ENCODE results near the gene VRK2.

VRK2 gene

DNA sequence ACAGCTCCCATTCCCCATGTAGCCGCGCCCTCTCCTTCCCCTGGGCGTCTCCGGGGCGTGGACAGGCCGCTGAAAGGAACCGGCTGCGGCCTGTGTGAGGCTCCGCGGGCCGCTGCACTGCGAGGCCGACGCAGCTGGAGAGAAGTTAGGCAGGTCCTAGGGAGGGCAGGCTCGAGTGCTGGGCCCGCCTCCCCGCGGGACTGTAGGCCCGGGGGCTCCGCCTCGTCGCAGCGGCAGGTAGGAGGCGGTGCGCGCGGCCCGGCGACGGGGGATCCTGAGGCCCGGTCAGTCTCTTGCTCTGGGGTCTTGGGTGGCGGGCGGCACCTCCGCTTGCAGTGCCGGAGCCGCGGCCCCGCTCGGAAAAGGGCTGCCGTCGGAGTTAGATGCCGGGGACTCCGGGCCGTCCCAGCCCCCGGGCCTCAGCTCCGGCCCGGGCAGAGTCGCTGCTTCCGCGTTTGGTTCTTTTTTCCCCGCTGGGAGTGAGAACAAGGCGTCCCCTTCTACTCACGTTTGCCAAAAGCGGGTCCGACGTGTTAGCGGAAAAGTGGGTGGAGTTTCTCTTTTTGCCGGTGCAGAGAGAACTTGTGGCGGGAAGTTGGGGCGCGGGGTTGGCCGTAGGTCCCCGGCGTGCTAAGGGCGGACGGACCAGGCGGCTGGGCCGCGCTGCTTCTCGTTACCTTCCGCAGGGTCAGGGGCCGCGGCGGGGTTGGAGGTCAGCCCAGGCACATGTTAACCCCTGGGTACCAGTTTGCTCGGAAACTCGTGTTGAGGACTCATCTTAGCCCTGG is at the start of gene VRK2:
VRK2 (plus strand) TSS at position 222 of the 788 bp plus-strand sequence. CDS start 2,026 bp downstream, outside the sequence.
- TF ChIP-seq GATA2 (IDR thresholded peaks at IDR 0.05; ENCODE audit: low read depth, low read length) (no peak), GATA3 (IDR thresholded peaks at IDR 0.05; ENCODE audit: low read depth, low read length) (no peak)

DNA sequence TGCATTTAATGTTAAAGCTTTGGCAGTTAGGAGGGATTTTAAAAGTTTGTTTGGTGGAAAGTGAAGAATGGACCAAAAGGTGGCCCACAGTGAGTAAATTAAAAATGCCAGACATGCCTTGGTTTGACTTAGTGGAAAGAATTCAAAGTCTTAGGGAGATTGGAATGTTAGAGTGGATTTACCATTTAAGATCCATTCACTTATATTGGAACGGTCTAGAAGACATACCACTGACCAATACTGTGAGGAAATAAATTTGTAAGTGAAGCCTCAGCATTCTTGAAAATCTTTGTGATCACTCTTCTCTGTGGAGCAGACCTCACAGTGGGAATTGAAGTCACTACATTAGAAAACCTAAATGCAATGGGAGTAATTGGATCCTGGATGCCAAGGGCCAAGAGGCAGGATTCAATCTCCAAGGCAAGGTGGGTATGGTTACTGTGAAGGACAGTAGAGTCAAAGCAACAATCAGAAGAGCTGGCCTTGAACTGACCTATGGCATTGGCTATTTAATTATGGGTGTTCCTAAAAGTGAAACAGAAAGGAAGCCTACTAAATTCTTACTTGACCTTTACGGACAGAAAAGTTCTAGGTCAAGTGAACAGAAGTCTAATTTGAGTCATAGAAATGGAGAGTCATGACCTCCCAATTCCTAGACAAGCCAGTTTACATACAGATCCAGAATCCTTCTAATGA is 40.2 kb upstream of the VRK2 start:
- TF ChIP-seq GATA3 (IDR thresholded peaks at IDR 0.05; ENCODE audit: low read depth, low read length) (no peak), GATA2 (IDR thresholded peaks at IDR 0.05; ENCODE audit: low read depth, low read length) (no peak)

DNA sequence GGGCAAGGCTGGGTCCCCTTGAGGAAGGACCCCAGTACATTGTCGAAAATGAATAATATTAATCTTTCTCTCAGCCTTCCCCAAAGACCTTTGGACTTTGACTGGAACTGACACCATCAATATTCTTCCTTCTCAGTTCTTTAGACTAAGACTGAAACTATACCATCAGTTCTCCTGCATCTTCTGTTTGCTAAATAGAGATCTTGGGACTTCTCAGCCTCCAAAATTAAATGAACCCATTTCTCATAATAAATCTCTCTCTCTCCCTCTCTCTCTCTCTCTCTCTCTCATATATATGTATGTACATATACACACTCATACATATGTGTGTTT is 39.7 kb upstream of the VRK2 start:
- TF ChIP-seq GATA2 (IDR thresholded peaks at IDR 0.05; ENCODE audit: low read depth, low read length) = no peak
- no peak for TF ChIP-seq GATA3 (IDR thresholded peaks at IDR 0.05; ENCODE audit: low read depth, low read length)

DNA sequence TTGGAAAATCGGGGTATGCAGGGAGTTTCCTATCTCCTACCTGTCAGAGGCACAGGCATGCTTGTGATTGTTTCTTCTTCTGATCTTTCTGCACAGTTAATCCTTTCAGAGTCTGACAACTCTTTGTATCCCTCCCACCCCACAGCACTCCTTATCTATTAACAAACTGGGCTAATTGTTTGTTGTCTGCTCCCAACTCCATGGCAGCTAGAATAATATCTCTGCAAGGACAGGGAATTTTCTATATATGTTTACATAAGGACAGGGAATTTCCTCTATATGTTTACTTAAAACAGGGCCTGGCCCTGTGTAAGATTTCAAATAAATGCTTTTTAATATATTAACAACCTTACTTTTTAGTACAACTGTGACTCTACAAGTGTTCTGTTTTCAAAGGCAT is 36.0 kb upstream of the VRK2 start:
- TF ChIP-seq GATA3 (IDR thresholded peaks at IDR 0.05; ENCODE audit: low read depth, low read length) = no peak
- TF ChIP-seq GATA2 (IDR thresholded peaks at IDR 0.05; ENCODE audit: low read depth, low read length) = no peak

DNA sequence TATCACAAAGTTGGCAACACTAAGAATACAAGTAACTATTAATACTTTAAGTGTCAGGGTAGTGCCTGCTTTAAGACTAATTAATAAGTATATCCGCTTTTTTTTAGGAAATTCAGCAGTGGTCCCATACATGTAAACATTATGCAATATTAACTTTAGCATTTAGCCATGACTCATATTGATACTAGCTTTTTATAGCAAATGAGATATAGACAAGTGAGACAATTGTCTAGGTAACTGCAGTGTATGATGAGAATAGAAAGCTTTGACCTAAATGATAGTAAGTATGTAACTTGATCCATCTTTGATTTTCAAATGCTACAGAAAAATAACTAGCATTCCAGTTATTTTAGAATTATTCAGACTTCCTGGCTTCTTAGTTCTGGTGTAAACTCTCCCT is 27.4 kb upstream of the VRK2 start:
- no peak for TF ChIP-seq GATA3 (IDR thresholded peaks at IDR 0.05; ENCODE audit: low read depth, low read length)
- TF ChIP-seq GATA2 (IDR thresholded peaks at IDR 0.05; ENCODE audit: low read depth, low read length) = no peak

DNA sequence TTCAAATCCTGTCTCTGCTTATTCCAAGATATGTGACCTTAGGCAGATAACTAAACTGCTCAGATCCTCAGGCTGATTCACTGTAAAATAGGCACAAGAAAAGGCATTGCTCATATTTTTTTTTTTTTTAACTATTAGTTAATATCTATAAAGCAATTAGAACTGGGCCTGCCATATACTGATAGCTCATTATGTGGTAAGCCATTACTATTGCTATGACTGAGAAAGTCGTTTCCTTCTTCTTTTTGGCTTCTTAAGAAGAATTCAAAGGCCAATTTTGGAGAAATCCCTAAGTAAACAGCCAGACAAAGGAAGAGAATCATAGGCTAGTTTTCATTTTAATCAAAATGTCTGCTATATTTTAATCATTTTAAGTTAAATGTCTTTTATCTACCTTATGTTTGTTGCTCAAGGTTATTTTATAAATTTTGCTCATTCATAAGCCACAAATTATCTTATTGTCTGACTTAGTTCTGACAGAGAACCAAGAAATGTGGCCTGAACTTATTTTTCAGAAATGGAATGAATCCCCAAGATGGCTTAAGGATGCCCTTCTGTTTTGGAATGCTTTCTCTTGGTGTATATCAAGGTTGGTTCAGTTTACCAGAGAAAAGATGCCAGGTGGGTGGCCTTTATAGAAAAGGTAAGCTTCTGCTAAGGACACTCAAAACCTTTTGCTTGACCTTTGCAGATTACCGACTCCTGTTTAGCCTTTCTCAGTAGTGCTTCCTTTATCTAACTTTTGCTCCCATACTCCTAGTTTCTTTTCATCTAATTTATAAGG is 21.3 kb upstream of the VRK2 start:
- TF ChIP-seq GATA3 (IDR thresholded peaks at IDR 0.05; ENCODE audit: low read depth, low read length) (no peak), GATA2 (IDR thresholded peaks at IDR 0.05; ENCODE audit: low read depth, low read length) (no peak)

DNA sequence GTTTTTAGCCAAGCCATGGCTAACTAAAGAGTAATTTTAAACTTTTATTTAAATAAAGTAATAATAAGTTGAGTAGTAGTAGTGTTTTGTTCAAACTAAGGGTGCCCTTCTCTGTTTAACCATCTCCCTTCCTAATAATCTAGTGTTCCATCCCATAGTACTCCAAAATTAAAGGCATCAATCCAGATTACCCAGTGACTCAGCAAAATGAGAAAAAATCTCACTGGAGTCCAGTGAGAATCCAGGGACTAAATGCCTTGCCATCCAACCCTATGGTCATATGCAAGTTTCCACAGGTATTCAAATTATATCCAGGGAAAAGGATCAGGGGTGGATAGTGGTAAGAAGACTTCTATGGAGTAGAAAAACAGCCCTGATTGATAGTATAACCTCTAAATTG is 19.6 kb upstream of the VRK2 start:
- TF ChIP-seq GATA2 (IDR thresholded peaks at IDR 0.05; ENCODE audit: low read depth, low read length) = no peak
- no peak for TF ChIP-seq GATA3 (IDR thresholded peaks at IDR 0.05; ENCODE audit: low read depth, low read length)

DNA sequence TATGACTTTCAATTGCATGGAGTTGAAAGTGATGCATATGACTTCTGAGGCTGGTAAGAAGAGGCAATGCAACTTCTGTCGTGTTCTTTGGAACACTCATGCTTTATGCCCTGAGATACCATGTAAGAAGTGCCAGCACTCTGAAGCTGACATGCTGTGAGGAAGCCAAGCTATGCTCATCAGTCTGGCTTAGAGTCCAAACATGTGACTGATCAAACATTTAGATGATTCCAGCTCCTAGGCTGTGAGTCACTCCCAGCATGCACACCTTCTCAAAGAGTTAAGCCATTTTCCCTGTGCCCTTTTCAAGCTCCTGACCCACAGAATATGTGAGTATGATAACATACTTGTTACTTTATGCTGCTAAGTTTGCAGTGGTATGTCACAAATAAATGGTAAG is 15.8 kb upstream of the VRK2 start:
- TF ChIP-seq GATA2 (IDR thresholded peaks at IDR 0.05; ENCODE audit: low read depth, low read length) (no peak), GATA3 (IDR thresholded peaks at IDR 0.05; ENCODE audit: low read depth, low read length) (no peak)

DNA sequence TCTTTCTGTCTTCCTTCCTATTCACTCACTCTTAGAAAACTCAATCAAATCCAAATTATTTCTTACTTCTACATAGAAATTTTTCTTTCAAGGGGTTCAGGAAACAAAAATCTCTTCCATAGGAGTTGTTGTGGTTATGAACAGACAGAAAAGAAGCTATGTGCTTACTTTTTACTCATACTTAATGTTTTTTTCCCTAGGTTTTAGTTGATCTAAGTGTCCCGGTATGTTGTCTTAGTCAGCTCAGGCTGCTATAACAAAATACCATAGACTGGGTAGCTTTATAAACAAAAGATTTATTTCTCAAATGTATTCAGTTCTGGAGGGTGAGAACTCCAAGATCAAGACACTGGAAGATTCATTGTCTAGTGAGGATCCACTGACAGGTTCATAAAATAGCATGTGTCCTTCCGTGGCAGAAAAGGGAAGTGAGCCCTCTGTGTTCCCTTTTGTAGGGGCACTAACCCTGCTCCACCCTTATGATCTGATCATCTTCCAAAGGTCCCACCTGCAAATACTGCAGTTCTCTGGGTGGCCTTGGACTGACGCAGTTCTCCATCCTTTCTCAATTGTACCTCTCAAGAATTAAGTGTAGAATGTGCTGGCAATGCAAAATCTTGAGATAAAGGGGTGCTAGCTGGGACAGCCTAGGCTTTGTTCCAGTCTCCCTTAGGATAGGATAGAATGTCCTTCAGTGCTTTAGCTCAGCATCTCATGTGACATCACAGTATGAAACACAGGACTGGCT is 14.4 kb upstream of the VRK2 start:
- TF ChIP-seq GATA2 (IDR thresholded peaks at IDR 0.05; ENCODE audit: low read depth, low read length) (no peak), GATA3 (IDR thresholded peaks at IDR 0.05; ENCODE audit: low read depth, low read length) (no peak)

DNA sequence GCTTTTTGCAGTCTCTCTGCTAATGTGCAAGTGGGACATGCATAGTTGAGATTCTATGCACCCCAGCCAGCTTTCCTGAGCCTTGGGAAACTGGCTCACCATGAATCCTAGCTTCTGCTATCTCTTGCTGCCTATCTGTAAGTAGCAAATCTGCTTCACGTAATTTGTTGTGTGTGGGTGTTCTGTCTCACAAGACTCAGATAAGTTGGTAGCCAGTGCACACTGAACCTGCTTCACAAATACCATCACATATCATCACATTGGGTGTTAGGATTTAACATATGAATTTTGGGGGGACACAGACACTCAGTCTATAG is 13.9 kb upstream of the VRK2 start:
- TF ChIP-seq GATA3 (IDR thresholded peaks at IDR 0.05; ENCODE audit: low read depth, low read length) (no peak), GATA2 (IDR thresholded peaks at IDR 0.05; ENCODE audit: low read depth, low read length) (no peak)

DNA sequence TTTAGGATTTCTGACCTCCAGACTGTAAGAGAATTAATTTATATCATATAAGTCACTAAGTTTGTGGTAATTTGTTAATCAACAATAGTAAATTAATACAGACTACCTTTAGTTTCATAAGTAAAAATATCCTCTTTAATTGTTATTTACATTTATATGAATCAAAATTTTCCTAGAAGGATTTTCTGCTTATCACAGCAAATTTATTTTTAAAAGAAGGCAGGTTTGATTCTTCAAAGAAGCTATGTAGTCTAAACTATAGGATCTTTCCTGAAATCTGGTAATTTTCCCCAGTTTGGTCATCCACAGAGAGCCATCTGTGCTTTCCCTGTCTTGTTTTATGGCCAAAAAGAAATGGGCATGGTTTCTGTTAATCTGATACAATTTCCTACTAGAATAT is 13.1 kb upstream of the VRK2 start:
- TF ChIP-seq GATA2 (IDR thresholded peaks at IDR 0.05; ENCODE audit: low read depth, low read length) (no peak), GATA3 (IDR thresholded peaks at IDR 0.05; ENCODE audit: low read depth, low read length) (no peak)

DNA sequence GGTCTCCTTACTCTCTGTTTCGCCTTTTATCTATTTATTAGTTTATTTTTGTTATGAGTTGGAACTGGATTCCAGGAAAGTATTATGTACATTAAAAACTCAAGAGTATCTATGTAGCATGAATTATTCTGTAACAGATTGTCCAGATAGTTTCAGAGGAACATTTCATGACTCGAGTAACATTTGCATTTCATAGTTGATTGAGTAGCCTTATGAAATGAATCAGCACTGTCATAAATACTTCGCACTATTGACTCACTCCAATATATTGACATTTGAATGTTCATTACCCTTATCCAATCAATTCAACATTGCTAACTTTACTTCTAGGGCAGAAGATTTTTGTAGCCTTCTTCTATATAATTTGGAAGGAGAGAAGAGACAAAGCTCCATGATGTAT is 11.3 kb upstream of the VRK2 start:
- TF ChIP-seq GATA2 (IDR thresholded peaks at IDR 0.05; ENCODE audit: low read depth, low read length) (no peak), GATA3 (IDR thresholded peaks at IDR 0.05; ENCODE audit: low read depth, low read length) (no peak)

DNA sequence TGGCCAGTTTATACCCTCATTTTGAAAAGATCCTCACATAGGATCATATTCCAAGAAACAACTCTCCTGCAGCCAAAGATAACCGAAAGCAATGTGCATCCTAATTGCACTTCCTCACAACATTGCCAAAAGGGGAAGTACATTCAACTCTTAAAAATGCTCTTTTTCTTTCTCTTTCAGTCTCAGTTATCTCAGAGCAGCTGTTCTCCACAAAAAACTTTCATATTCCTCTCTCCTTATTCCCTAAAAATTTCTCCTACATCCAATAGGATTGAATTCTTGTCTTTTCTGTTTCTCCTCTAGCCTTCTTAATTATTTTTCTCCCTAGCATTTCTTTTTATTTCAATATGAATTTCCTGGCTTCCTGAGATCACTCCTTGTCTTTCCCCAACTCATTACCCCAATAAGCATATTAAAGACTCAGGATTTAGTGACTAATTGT is 7.4 kb upstream of the VRK2 start:
- TF ChIP-seq GATA2 (IDR thresholded peaks at IDR 0.05; ENCODE audit: low read depth, low read length) (no peak), GATA3 (IDR thresholded peaks at IDR 0.05; ENCODE audit: low read depth, low read length) (no peak)

DNA sequence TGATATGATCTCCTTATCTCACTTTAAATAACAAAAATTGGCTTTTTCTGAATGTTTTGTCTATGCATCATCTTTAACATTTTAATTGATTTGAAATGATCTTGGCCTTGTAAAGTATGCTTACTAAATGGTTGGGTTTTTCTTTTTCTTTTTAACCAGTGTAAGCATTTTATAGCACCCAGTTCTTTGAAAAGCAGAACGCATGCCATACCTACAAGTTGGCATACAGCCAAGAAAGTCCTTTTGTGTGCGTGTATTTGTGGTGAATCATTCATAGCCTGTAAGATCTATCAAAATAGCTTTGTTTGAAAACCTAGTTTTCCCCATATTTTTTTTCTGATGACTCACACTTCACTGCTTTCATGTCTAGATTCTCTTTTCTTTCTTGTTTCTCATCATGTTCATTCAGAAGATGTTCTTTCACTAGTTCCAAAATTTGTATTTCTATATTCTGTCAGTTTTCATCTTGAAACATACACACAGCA is 4.1 kb upstream of the VRK2 start:
- TF ChIP-seq GATA2 (IDR thresholded peaks at IDR 0.05; ENCODE audit: low read depth, low read length) (no peak), GATA3 (IDR thresholded peaks at IDR 0.05; ENCODE audit: low read depth, low read length) (no peak)
